Measurements from ENCODE around the gene ADD2.

DNA sequence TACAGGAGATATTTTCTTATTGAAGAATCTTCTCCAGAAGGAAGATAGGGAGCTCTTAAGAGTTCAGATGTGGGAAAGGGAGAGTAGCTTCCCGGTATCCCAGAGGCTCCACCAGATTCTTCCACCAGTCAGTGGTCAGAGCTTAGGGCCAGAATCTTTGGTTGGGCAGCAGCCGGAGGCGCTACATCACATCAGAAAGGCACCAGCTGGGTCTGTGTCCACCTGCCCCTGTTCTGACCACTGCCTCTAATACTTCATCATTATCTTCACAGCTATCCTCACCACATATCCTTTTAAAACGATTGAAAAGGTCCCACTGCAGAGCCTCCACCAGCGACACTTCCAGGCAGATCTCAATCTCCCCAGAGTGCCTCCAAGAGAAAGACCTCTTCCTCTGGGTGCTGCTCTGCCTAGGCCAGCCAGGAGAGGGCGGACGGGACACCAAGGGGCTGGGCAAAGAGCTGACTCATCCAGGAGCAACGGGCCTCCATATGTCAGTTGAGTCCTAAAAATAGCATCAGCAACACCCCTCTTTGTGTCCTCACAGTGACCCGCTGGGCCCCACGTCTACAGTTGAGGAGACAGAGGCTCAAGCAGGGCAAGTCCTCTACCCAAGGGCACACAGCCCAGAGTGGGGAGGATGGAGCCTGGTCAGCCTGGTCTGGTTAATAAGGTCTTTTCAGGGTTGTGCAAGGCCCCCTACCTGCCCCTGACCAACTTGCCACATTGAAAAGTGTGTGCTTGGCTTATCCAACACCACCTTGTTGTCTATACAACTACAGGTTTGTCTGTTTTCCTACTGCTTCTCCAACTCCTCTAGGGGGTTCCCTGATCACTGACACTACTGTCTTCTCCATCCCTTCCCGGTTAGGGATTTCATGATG lies 81.2 kb downstream of the ADD2 start:
- TF ChIP-seq, protein P1, sequence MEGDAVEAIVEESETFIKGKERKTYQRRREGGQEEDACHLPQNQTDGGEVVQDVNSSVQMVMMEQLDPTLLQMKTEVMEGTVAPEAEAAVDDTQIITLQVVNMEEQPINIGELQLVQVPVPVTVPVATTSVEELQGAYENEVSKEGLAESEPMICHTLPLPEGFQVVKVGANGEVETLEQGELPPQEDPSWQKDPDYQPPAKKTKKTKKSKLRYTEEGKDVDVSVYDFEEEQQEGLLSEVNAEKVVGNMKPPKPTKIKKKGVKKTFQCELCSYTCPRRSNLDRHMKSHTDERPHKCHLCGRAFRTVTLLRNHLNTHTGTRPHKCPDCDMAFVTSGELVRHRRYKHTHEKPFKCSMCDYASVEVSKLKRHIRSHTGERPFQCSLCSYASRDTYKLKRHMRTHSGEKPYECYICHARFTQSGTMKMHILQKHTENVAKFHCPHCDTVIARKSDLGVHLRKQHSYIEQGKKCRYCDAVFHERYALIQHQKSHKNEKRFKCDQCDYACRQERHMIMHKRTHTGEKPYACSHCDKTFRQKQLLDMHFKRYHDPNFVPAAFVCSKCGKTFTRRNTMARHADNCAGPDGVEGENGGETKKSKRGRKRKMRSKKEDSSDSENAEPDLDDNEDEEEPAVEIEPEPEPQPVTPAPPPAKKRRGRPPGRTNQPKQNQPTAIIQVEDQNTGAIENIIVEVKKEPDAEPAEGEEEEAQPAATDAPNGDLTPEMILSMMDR (IDR thresholded peaks at IDR 0.05): no peak
- no peak for TF ChIP-seq EZH2 (IDR thresholded peaks at IDR 0.05; ENCODE audit: borderline replicate concordance, insufficient read depth, low read depth, low read length, poor library complexity, severe bottlenecking)

All from B cell (primary cell).